ENCODE results near the gene TMEM219.
A peak's percentile ranks its signal among the peaks of the same experiment; 100 is the strongest.
"Not testable (repeated sequence)": the region's sequence is repeated elsewhere in the genome, so short reads cannot be mapped to it uniquely, and the experiment has no call there.

Gene TMEM219

GRCh38 chr16:30009990-30010843 is 48.3 kb downstream of the TMEM219 start:
- H3F3A ChIP-seq (ENCODE audit: low read depth), result no peaks in the 10 kb centered on the region
- H2AFZ ChIP-seq (ENCODE audit: low read length), result peak overlapping the region; percentile 55; the same call in 1 of the 2 replicates
- H3K79me2 ChIP-seq (ENCODE audit: insufficient read depth, low read length), result no peaks in the 10 kb centered on the region
- H3K9me3 ChIP-seq (ENCODE audit: insufficient read depth, low read depth, low read length), result no peaks in the 10 kb centered on the region
- TF ChIP-seq EZH2phosphoT487 (IDR thresholded peaks at IDR 0.05; ENCODE audit: borderline replicate concordance) (no peak), CTCF (conservative IDR thresholded peaks at IDR 0.05; ENCODE audit: low read length) (no peak)
- H3K4me1 ChIP-seq (ENCODE audit: insufficient read depth, low read length, poor library complexity, severe bottlenecking), result no peaks in the 10 kb centered on the region
- H4K20me1 ChIP-seq (ENCODE audit: insufficient read depth, low read length, poor library complexity, severe bottlenecking), result no peaks in the 10 kb centered on the region
- H3K36me3 ChIP-seq (ENCODE audit: insufficient read depth, low read length), result no peaks in the 10 kb centered on the region
- H3K4me2 ChIP-seq (ENCODE audit: low read depth, low read length, poor library complexity, severe bottlenecking), result peak overlapping the region; percentile 71
- no peaks in the 10 kb centered on the region for H3K27me3 ChIP-seq (ENCODE audit: insufficient read depth, low read length, poor library complexity, severe bottlenecking)
- peak overlapping the region; percentile 69 for H3K4me3 ChIP-seq (ENCODE audit: low read length, poor library complexity, severe bottlenecking)
- H3K9me2 ChIP-seq (replicated peaks; ENCODE audit: low read depth, low read length), result no peaks in the 10 kb centered on the region
- H3K9ac ChIP-seq (ENCODE audit: low read depth, low read length, poor library complexity, severe bottlenecking), result no peak overlapping the region

DNA sequence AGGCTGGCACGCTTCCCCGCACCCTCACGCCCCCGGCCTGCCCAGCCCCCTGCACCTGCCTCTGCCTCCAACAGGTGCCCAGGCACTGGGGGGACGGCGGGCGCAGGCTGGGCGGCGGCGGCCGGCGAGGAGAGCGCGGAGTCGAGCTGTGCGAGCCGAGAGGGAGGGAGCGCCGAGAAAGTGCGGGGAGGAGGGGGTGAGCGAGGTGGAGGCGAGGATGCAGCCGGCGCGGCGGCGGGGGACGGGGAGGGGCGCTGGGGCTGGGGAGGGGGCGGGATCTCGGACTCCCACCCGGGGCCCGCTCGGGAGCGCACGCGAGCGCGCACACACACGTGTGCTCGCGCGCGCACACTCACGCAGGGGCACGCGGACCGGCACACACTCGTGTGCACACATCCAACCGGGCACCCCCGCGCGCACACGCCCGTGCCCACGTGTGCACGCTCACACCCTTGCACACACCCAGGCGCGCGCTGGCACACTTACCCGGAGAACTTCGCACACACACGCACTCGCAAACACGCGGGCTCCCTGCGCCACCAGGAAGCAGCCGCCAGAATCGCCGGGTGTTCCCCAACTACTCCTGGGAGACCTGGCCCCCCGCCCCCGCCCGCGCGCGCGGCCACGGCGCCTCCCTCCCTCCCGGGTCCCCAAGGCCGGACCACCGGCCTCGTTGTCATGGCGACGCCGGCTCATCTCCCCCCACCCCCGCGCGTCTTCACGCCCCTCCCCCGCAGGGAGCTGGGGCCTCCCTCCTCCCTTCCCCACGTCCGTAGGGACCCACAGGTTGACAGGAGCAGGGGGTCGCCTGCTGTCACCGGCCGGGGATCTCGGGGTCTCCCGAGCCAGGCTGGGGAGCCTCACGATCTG is 49.2 kb downstream of the TMEM219 start, which contains the start of gene DOC2A:
Gene DOC2A (minus strand): TSS at position 184 of the 870 bp plus-strand sequence. CDS start 805 bp downstream, outside the sequence.
- peak within 1 kb of the TSS; percentile 83; the same call in 1 of the 2 replicates for H2AFZ ChIP-seq (ENCODE audit: low read length)
- TF ChIP-seq CTCF (conservative IDR thresholded peaks at IDR 0.05; ENCODE audit: low read length) (no peak), EZH2phosphoT487 (IDR thresholded peaks at IDR 0.05; ENCODE audit: borderline replicate concordance) (no peak)
- no peaks in the 10 kb centered on the region for H3K36me3 ChIP-seq (ENCODE audit: insufficient read depth, low read length)
- no peaks in the 10 kb centered on the region for H3K4me1 ChIP-seq (ENCODE audit: insufficient read depth, low read length, poor library complexity, severe bottlenecking)
- H3F3A ChIP-seq (ENCODE audit: low read depth), result no peaks in the 10 kb centered on the region
- H4K20me1 ChIP-seq (ENCODE audit: insufficient read depth, low read length, poor library complexity, severe bottlenecking), result no peaks in the 10 kb centered on the region
- H3K9me2 ChIP-seq (replicated peaks; ENCODE audit: low read depth, low read length), result no peaks in the 10 kb centered on the region
- H3K4me3 ChIP-seq (ENCODE audit: low read length, poor library complexity, severe bottlenecking), result peak within 1 kb of the TSS; percentile 69
- H3K9me3 ChIP-seq (ENCODE audit: insufficient read depth, low read depth, low read length), result no peaks in the 10 kb centered on the region
- no peaks in the 10 kb centered on the region for H3K27me3 ChIP-seq (ENCODE audit: insufficient read depth, low read length, poor library complexity, severe bottlenecking)
- no peaks in the 10 kb centered on the region for H3K79me2 ChIP-seq (ENCODE audit: insufficient read depth, low read length)
- H3K9ac ChIP-seq (ENCODE audit: low read depth, low read length, poor library complexity, severe bottlenecking), result no peak within 1 kb of the TSS
- H3K4me2 ChIP-seq (ENCODE audit: low read depth, low read length, poor library complexity, severe bottlenecking), result peak within 1 kb of the TSS; percentile 71

DNA sequence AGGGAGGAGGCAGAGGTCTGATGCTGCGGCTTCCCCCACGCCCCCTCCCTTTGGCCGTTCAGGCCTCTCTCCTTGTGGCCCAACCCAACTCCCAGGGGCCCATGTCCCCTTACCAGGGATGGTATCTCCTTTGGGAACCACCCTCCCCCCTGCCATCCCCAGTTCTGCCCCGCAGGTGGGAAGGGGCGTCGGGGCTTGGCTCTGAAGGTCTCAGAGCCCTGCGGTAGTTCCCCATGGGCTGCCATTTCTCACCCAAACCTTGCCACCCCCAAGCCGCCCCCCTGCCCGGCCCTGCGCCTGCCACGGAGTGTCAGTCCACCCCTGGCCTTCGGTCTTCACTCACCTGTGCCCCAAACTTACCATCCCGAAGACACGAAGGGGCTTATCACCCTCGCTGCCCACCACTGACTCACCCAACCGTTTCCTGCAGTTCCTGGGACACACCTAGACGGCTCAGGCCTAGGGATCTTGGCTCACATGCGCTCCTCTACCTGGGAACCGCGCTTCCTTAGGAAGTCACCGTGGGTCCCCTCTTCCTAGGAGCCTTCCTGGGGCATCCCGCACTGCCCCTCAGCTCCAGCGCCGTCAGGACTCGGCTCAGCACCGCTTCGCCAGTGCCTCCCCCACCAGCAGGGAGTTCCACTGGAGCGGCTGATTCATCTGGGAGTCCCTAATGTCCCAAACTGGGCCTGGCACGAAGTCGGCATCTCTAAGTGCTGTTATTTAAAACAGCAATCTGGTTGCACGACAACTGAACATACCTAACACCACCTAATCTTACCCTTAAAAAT is 50.0 kb downstream of the TMEM219 start:
- no peaks in the 10 kb centered on the region for H3K9me2 ChIP-seq (replicated peaks; ENCODE audit: low read depth, low read length)
- no peaks in the 10 kb centered on the region for H3K36me3 ChIP-seq (ENCODE audit: insufficient read depth, low read length)
- H3K9ac ChIP-seq (ENCODE audit: low read depth, low read length, poor library complexity, severe bottlenecking), result no peak overlapping the region
- H3K4me2 ChIP-seq (ENCODE audit: low read depth, low read length, poor library complexity, severe bottlenecking), result peak overlapping the region; percentile 71
- no peak for TF ChIP-seq CTCF (conservative IDR thresholded peaks at IDR 0.05; ENCODE audit: low read length)
- TF ChIP-seq EZH2phosphoT487 (IDR thresholded peaks at IDR 0.05; ENCODE audit: borderline replicate concordance), result no peak
- H3K9me3 ChIP-seq (ENCODE audit: insufficient read depth, low read depth, low read length), result no peaks in the 10 kb centered on the region
- H3F3A ChIP-seq (ENCODE audit: low read depth), result no peaks in the 10 kb centered on the region
- H3K79me2 ChIP-seq (ENCODE audit: insufficient read depth, low read length), result no peaks in the 10 kb centered on the region
- no peak overlapping the region for H3K4me3 ChIP-seq (ENCODE audit: low read length, poor library complexity, severe bottlenecking)
- no peaks in the 10 kb centered on the region for H4K20me1 ChIP-seq (ENCODE audit: insufficient read depth, low read length, poor library complexity, severe bottlenecking)
- no peaks in the 10 kb centered on the region for H3K27me3 ChIP-seq (ENCODE audit: insufficient read depth, low read length, poor library complexity, severe bottlenecking)
- no peaks in the 10 kb centered on the region for H3K4me1 ChIP-seq (ENCODE audit: insufficient read depth, low read length, poor library complexity, severe bottlenecking)
- H2AFZ ChIP-seq (ENCODE audit: low read length), result no peak overlapping the region

- not testable (repeated sequence) for H4K20me1 ChIP-seq (ENCODE audit: insufficient read depth, low read length, poor library complexity, severe bottlenecking); H3K9me2 ChIP-seq (replicated peaks; ENCODE audit: low read depth, low read length); H3K36me3 ChIP-seq (ENCODE audit: insufficient read depth, low read length); H3K9me3 ChIP-seq (ENCODE audit: insufficient read depth, low read depth, low read length); H3F3A ChIP-seq (ENCODE audit: low read depth); H3K4me3 ChIP-seq (ENCODE audit: low read length, poor library complexity, severe bottlenecking); H3K27me3 ChIP-seq (ENCODE audit: insufficient read depth, low read length, poor library complexity, severe bottlenecking); H3K9ac ChIP-seq (ENCODE audit: low read depth, low read length, poor library complexity, severe bottlenecking); H3K4me1 ChIP-seq (ENCODE audit: insufficient read depth, low read length, poor library complexity, severe bottlenecking); H3K4me2 ChIP-seq (ENCODE audit: low read depth, low read length, poor library complexity, severe bottlenecking); H2AFZ ChIP-seq (ENCODE audit: low read length); H3K79me2 ChIP-seq (ENCODE audit: insufficient read depth, low read length)
These were observed 50.7 kb downstream of the TMEM219 start for GRCh38 chr16:30012598-30012997.

All from Loucy (cell line).